ENCODE data around the gene RPL36AL.

The RPL36AL gene

DNA sequence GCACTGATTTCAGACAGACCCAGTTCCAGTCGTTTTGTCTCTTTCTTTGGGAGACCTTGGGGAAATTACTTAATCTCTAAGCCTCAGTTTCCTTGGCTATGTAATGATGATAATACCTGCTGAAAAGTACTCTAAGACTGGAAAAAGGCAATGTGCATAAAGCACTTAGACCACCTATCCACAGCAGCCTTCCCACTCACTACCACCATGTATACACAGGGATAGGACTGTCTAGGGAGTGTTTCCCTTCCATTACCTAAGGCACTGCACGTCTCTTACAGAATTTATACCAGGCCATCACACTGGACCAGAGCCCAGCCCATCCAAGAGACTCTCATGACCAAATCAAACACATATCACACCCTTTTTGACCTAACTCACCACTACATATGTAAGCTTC, 40.6 kb downstream of the RPL36AL start:
- DNase-seq, result no peak

DNA sequence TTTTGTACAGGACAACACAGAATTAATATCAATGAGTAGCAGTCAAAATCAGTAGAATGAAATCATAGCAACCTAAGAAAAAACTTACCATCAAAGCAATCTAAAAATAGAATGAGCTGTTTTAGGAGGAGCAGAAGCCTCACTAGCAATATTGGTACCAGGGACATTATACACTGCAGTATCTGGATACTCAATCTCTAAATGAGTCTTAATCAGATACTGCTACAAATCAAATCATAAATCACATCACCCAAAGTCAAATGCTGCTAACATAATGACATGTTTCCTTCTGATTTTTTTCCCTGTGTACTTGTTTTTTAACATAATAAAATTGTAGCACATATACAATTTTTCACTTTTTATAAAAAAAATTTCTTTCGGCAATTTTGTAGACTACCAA, 42.3 kb downstream of the RPL36AL start:
- no peak for DNase-seq

DNA sequence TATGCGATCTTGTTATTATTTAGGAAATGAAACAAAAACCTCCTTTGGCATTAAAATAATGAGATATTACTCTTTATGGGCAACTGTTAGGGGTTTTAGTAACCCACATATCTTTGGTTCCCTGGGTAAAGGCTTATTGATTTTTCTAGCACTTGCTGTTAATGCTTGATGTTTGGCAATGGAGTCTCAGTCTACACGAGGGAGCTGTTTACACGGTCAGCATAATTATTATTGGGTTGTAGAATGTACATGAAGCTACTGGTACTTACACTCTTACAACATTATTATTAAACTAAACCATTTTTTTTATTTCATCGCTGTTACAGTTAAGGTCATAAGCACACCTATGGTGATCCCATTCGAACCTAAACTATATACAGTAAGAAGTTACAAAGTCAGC, 46.4 kb downstream of the RPL36AL start:
- no peak for DNase-seq

DNA sequence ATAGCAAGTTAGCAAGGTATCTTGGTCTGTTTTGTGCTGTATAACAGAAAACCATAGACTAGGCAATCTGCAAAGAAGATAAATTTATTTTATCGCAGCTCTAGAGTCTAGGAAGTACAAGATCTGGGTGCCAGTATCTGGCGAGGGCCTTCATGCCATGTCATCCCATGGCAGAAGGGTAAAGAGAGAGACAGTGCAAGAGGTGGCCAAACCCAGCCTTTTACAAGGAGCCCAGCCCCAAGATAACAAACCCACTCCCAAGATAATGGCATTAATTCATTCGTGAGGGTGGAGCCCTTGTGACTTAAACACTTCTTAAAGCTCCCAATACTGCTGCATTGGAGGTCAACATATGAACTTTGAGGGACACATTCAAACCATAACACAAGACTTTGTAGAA, 51.1 kb downstream of the RPL36AL start:
- no peak for DNase-seq
